PFSK-1 (cell line): ENCODE results near the gene LRRC26.

Experiments
- FOXP2 ChIP-seq: optimal IDR thresholded peaks from 2 replicates; pipeline ENCODE3; 2011; ENCODE audit warnings: borderline replicate concordance, control low read depth, inconsistent platforms; ENCODE audit not compliant: insufficient read depth; ENCODE audit errors: extremely low read length, extremely low read depth
- POLR2AphosphoS5 ChIP-seq: IDR thresholded peaks from 2 replicates; pipeline ENCODE4 v1.6.1; 2012; ENCODE audit warnings: low read depth, mild to moderate bottlenecking, control low read depth, low read length, moderate library complexity
- REST ChIP-seq, 2 experiments: IDR thresholded peaks; 2 replicates each; pipeline versions ENCODE4 v1.6.1 to v1.8.0; 2011 to 2012; ENCODE audit warnings: low read depth in 2 of 2, low read length in 2 of 2, control low read depth in 1 of 2, inconsistent platforms in 1 of 2, mild to moderate bottlenecking in 1 of 2, moderate library complexity in 1 of 2; ENCODE audit not compliant: insufficient read depth in 1 of 2
- TAF1 ChIP-seq: IDR thresholded peaks from 2 replicates; pipeline ENCODE4 v1.6.1; 2012; ENCODE audit warnings: low read length, control low read depth, borderline replicate concordance; ENCODE audit not compliant: insufficient read depth

- TF ChIP-seq POLR2AphosphoS5 (no peak), REST (IDR thresholded peaks at IDR 0.05; ENCODE audit: insufficient read depth in 1 of 2, low read depth in 2 of 2, low read length in 2 of 2) (no peak), FOXP2 (no peak), TAF1 (no peak)
Measured at GRCh38 chr9:137169896-137170358, at the start of gene LRRC26.
